GM12878 (cell line): ENCODE data around the gene SYCN.

ENCODE experiments used
- EZH2 ChIP-seq: IDR thresholded peaks from 2 replicates; pipeline ENCODE4 v1.6.1; 2012; ENCODE audit warnings: low read depth, mild to moderate bottlenecking, control low read depth, inconsistent platforms, low read length, borderline replicate concordance; ENCODE audit not compliant: control insufficient read depth
- KAT2A ChIP-seq: conservative IDR thresholded peaks from 2 replicates; pipeline ENCODE4 v1.6.1; 2011; ENCODE audit warnings: low read depth, low read length; ENCODE audit not compliant: control insufficient read depth
- SMC3 ChIP-seq: IDR thresholded peaks from 2 replicates; pipeline ENCODE4 v1.6.1; 2011; ENCODE audit warnings: low read length, improper control_type of control experiment, borderline replicate concordance
- STAT3 ChIP-seq: IDR thresholded peaks from 2 replicates; pipeline ENCODE4 v1.6.1; 2011; ENCODE audit warnings: low read depth, low read length, improper control_type of control experiment

DNA sequence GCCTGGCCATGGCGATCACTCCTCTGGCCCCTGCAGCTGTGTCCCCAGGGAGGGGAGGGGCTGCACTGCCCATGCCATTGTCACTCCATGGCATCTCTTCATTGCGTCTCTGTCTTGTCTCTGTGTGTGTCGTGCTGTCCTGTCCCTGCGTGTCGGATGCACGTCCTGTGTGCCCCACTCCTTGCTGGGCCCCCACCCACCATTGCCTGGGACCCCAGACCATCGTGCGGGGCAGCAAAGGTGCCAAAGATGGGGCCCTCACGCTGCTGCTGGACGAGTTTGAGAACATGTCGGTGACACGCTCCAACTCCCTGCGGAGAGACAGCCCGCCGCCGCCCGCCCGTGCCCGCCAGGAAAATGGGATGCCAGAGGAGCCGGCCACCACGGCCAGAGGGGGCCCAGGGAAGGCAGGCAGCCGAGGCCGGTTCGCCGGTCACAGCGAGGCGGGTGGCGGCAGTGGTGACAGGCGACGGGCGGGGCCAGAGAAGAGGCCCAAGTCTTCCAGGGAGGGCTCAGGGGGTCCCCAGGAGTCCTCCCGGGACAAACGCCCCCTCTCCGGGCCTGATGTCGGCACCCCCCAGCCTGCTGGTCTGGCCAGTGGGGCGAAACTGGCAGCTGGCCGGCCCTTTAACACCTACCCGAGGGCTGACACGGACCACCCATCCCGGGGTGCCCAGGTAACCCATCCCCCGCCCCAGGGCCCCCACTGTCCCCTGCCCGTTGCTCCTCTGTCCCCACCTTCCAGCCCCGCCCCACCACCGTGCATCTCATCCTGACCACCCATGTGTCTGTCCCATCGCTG, 31.2 kb downstream of the SYCN start:
- TF ChIP-seq EZH2: no peak
- TF ChIP-seq KAT2A: no peak
- TF ChIP-seq STAT3: no peak
- no peak for TF ChIP-seq SMC3
